GM20431 (cell line): ENCODE results near the gene ABL2.
"Not testable (repeated sequence)": the region's sequence is repeated elsewhere in the genome, so short reads cannot be mapped to it uniquely, and the experiment has no call there.

ENCODE experiments used
- in situ Hi-C: fragments of 300-500 bp; cut with MseI, MboI; formaldehyde crosslinking; loops from one replicate; pipeline ENCODE4 v1.15.0; 2020; ENCODE audit warnings: low sequenced_read_pairs; ENCODE audit not compliant: unreplicated experiment

ABL2 gene

GRCh38 chr1:179175011-179175841 lies 54.3 kb downstream of the ABL2 start:
- in situ Hi-C loops: no loop called here

- in situ Hi-C loops: not testable (repeated sequence)
Measured at GRCh38 chr1:179170468-179170770, 59.1 kb downstream of the ABL2 start.

DNA sequence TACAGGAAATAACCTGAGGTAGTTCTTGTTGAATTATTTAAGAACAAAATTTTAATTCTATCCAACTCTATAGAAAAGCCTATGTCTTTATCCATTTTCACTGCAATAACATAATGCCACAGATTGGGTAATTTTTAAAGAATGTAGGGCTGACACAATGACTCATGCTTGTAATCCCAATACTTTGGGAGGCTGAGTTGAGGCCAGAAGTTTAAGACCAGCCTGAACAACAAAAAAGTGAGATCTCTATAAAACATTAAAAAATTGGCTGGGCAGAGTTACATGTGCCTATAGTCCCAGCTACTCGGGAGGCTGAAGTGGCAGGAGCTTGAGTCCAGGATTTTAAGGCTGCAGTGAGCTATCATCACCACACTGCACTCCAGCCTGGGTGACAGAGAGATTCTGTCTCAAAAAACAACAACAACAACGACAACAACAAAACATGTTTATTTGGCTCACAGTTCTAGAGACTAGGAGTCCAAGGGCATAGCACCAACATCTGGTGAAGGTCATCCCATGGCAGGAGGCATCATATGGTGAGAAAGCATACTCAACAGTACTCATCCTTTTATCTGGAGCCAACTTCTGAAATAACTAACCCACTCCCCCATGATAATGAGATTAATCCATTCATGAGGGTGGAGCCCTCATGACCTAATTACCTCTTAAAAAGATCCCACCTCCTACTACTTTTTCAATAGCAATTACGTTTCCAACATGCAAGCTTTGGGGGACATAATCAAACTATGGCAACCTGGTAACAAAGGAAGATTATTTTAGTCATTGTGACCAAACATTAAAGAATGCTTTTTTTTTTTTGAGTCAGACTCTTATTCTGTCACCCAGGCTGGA lies 59.6 kb downstream of the ABL2 start:
- in situ Hi-C loops: no loop called here

DNA sequence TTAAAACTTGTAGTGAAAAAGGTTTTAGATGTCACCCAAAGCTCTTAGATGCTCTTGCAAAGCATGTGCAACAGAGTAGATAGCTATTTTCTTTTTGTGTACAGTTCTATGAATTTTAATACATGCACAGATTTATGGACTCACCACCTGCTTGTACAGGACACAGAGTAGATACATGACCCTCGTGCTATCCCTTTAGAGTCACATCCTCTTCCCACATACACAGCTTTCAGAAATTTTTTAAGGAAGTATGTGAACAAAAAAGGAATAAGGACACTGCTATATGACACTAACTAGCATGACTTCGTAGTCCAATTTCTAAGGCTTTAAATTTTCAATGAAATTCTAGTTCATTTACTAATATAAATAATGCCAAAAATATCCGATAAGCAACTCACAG lies 60.9 kb downstream of the ABL2 start:
- in situ Hi-C loops: no loop called here

DNA sequence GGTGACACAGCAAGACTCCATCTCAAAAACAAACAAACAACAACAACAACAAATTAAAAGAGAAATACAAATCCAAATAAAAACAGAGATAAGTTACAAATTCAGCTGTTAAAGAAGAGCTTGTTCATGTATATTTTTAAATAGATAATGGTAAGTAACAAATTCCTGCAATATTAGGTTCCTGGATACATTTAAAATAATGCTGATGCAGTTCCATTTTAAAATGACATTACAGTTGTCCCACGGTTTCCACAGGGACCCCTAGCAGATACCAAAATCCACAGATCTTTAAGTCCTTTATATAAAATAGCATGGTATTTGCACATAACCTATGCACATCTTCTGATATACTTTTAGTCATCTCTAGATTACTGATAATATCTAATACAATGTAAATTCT lies 61.5 kb downstream of the ABL2 start:
- in situ Hi-C loops: no loop called here

GRCh38 chr1:179167418-179167777 lies 62.1 kb downstream of the ABL2 start:
- in situ Hi-C loops: no loop called here

DNA sequence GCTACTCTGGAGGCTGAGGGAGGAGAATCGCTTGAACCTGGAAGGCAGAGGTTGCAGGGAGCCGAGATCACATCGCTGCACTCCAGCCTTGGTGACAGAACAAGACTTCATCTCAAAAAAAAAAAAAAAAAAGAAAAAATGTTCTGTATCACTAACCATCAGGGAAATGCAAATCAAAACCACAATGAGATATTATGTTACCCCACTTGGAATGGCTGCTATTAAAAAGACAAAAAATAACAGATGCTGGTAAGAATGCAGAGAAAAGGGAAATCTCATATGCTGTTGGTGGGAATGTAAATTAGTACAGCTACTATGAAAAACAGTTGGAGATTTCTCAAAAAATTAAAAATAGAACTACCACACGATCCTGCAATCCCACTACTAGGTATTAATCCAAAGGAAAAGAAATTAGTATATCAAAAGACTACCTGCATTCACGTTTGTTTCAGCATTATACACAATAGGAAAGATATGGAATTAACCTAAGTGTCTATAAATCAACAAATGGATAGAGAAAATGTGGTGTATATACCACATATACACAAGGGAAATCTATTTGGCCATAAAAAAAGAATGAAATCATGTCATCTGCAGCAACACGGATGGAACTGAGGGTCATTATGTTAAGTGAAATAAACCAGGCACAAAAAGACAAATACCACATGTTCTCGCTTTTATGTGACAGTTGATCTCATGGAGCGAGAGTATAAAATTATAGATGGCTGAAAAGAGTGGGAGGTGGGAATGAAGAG lies 62.6 kb downstream of the ABL2 start:
- in situ Hi-C loops: no loop called here

DNA sequence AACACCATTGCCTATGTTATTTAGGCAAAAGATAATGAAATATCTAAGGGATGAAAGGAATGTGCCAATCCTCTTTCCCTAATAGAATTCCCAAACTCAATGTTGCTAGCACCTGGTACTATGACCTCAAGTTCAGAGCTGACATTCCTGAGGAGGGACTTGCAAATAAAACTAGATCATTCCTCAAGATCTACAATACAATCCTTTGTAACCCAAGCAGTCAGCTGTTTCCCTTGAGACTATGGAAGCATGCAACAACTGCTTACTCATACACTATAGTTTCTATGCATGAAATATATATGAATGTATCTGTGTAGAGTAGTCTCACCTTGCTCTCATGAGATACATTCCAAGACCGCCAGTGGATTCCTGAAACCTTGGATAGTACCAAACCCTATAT lies 65.0 kb downstream of the ABL2 start:
- in situ Hi-C loops: no loop called here

DNA sequence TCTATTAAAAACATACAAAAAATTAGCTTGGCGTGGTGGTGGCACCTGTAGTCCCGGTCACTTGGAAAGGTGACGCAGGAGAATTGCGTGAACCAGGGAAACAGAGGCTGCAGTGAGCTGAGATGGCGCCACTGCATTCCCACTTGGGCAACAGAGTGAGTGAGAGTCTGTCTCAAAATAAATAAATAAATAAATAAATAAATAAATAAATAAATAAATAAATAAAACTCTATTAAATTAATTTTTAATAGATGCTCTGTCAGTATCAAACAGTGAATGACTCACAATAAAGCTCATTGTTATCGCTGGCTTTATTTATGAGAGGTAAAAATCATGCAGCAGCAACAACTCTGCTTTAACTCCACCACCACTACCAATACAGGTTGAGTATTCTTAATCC lies 72.8 kb downstream of the ABL2 start:
- in situ Hi-C loops: no loop called here

DNA sequence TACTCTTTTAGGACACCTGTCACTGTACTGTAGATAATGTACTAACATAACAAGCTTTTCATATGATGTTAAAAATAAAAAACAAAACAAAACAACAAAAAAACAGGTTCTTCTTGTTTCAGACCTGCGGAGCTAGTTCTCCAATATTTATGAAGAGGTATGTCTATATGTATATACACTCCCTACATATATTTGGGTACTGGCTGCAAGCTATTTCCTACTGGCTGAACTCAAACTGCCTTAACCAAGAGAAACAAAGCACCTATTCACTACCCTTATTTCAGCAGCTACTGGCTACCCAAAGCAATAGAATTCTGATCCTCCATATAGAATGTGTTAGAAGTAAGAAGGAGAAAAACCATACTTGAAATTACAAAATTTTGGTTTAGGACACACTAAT lies 73.5 kb downstream of the ABL2 start:
- in situ Hi-C loops: no loop called here

DNA sequence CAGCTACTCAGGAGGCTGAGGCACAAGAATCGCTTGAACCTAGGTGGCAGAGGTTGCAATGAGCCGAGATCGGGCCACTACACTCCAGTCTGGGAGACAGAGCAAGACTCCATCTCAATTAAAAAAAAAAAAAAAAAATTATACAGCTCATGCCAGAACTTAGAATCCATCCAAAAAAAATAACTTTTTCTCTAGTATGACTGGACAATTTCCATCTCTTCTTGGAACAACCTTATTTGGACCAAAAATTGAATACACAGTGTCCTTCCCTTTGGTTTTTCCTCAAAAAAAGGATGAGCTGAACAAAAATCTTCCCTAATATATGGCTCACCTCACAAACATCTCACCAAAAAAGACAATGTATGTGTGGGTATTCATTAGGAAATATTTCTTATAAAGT lies 73.9 kb downstream of the ABL2 start:
- in situ Hi-C loops: no loop called here

DNA sequence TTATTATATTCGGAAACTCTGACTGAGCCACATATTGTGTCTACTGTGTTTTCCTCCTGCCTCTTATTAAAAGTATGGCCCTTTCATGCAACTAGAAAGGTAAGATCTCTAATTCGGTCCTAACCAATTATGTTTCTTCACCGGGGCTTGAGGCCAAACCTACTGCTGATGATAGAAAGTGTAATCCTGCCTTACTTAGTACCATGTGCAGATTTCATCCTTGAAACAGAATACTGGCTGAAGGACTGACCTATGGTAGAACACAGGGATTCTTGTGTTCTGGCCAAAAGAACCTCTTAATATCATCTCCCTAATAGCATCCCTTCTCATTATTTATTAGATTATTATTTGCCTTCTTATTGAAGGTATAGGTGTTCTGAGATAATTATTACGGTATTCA lies 75.0 kb downstream of the ABL2 start:
- in situ Hi-C loops: no loop called here

GRCh38 chr1:179153217-179153616 lies 76.3 kb downstream of the ABL2 start:
- in situ Hi-C loops: no loop called here

DNA sequence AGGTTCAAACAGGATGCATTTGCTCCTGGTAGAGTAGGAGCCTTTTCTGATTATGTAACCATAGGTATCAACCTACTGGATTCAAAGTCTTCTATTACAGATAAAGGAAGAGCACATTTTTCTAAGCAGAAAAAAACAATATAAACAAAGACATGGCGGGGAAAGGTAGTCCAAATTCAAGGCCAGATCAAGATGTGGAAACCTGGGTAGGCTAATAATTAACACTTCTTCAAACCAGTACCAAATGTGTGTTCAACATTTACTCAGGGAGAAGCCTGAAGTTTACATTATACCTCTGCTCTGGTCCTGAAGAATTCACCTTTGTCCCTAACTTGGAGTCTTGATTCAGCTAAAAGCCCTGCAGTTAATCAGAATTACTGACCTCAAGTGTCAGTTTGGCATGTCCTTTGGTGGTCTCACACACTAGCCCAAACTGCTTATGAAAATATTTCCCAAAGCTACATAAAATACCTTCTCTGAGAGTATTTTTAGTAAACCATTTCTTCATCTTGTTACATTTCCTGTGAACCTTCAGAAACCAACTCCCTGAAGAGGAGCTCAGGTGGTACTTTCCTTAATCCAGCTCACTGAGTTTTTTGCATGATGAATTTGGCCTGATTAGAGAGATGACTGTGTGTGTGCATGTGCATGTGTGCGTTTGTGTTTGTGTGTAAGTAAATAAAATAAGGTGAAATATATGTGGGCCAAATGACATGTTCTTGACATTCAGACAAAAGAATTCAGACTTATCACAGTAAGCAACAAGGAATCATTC lies 77.4 kb downstream of the ABL2 start:
- in situ Hi-C loops: no loop called here

DNA sequence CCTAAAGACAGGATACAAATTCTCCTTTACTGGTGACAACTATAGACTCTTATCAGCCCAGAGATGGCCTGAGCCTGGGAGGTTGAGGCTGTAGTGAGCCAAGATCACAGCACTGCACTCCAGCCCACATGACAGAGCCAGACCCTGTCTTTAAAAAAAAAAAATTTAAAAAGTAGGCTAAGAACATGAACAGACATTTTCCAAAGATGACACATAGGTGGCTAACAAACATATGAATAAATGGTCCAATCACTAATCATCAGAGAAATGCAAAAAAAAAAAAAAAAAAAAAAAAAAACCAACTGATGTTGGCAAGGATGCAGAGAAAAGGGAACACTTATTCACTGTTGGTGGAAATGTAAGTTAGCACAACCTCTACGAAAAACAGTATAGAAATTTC lies 82.6 kb downstream of the ABL2 start:
- in situ Hi-C loops: no loop called here

DNA sequence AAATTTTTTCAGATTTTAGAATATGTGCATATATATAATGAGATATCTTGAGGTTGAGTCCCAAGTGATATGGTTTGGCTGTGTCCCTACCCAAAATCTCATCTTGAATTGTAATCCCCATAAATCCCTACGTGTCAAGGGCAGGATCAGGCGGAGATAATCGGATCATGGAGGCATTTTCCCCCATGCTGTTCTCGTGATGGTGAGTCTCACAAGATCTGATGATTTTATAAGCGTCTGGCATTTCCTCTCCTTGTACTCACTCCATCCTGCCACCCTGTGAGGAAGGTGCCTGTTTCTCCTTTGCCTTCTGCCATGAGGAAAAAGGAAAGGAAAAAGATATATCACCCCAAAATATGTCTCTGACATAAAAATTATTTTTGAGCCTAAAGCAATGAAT lies 83.0 kb downstream of the ABL2 start:
- in situ Hi-C loops: no loop called here

DNA sequence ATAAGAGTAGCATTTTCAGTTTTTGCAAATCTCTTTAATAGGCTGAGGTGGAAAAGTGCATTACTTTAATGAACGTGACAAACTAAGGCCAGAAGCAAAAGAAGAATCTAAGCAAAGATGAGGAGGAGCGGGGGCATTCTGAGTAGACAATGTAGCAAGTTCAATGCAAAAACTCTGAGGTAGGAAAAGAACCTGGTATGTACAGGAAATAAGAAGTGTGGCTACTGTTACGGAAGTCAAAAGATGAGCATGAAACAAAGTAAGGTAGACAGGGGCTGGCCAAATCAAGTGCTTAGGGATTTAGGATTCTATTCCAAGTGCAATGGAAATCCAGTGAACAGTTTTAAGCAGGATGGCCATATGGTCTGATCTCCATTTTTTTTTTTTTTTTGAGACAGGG lies 84.0 kb downstream of the ABL2 start:
- in situ Hi-C loops: no loop called here

- in situ Hi-C loops: no loop called here
Measured at GRCh38 chr1:179144626-179145025, 84.9 kb downstream of the ABL2 start.

GRCh38 chr1:179143322-179143721 lies 86.2 kb downstream of the ABL2 start:
- in situ Hi-C loops: no loop called here

DNA sequence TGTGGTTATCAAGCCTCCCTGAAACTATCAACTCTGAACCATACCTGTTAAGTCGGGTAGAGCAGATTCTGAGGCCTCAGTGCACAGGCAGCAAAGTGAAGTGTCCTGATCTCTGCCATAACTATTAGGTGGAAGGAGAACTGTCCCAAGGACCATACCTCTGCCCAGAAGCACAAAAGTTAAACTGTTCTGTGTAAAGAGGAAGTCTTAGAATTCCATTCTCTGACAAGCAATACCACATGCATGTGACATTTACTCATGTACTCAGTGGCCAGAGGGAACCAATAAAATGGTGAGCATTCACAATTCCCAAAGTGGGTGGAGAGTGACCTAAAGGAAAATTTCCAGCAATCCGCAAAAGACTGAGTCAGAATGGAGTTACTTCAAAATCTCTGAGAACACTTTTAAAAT lies 86.6 kb downstream of the ABL2 start:
- in situ Hi-C loops: no loop called here
